HPDE6-E6E7 (cell line): ENCODE measurements around the gene STRADA.
A peak's percentile ranks its signal among the peaks of the same experiment; 100 is the strongest.
"Not testable (repeated sequence)": the region's sequence is repeated elsewhere in the genome, so short reads cannot be mapped to it uniquely, and the experiment has no call there.

ENCODE experiments used
- DNase-seq: peaks from one replicate; pipeline ENCODE4 v3.0.0; 2011; ENCODE audit warnings: missing footprints; ENCODE audit errors: extremely low spot score

STRADA gene

DNA sequence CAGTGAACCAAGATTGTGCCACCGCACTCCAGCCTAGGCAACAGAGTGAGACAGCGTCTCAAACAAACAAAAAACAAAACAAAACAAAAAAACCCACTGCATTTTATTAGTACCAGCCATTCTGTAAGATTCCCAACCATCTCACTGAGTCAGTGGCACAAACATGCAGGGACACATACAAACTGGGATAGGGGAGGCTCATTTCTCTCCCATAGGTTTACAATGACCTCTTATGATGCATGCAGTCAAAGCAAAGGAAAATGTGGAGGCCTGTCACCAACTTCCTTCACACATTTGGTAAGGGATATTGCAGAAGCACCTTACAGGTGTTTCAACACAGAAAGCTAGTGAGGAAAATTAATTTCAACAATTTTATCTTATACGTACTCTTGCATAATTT is 12.4 kb upstream of the STRADA start:
- DNase-seq: no peak

DNA sequence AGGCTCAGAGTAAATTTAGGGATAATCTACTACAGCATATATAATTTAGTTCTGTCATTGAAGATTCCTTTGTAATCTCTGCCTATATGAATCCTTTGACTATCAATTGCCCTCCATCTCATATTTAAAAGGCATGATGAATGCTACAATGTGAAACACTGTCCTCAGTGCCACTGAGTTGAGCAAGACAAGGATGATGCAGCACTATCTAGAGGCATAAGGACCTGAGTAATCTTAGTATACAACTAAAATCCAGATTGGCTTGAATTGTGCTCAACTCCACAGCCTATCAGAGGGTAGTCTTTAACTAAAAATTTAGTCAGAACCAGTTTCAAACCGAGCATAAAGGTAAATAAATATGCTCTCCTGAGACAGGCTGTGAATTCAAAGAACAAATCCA is 11.6 kb upstream of the STRADA start:
- no peak for DNase-seq

DNA sequence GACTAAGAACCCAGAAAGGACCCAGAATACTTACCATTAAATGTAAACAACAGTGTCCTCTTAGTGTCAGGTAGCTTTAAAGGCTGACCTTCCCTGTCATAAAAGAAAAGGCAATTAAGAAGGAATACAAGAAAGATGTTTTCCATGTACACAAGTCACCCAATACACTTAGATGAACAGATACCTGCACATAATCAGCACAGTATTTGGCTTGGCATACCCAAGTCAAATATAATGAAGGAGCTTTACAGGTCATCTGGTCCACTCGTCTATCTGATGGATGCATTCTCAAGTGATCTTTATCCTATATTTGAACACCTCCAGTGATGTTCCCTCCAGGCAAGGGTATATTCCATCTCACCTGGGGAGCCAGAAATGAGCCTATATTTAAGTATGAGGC is 11.1 kb upstream of the STRADA start:
- DNase-seq: no peak

DNA sequence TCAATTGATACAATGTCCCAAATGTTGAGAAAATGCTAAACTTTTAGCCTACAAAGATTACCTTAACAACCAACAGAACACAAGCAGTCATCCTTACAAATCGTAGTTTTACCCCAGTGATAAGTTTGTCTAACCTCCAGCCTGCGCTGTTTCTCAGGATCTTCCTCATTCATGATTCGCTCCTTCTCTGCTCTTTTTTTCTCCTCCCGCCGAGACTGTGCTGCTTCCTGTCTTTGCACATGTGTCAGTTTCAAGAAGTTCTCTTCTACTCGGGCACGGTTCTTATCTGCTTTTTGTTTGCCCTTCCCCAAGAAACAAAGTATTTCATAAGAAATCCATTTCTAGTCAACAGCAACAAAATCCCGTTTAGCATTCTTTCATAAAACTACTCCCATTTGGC is 10.2 kb upstream of the STRADA start:
- DNase-seq: no peak

DNA sequence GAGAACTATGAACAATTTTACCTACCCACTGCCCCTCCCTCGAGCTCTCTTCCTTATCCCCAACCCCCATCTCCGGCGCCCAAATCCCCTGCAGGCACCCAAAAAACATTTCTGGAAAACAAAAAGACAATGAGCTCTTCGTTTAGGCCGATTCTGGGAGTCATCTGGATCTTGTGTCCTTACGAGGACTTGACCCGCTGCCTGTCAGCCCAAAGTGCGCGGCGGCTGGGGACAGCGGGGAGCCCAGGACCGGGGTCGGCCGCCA is 524 bp downstream of the STRADA start:
- peak; percentile 28 for DNase-seq

DNA sequence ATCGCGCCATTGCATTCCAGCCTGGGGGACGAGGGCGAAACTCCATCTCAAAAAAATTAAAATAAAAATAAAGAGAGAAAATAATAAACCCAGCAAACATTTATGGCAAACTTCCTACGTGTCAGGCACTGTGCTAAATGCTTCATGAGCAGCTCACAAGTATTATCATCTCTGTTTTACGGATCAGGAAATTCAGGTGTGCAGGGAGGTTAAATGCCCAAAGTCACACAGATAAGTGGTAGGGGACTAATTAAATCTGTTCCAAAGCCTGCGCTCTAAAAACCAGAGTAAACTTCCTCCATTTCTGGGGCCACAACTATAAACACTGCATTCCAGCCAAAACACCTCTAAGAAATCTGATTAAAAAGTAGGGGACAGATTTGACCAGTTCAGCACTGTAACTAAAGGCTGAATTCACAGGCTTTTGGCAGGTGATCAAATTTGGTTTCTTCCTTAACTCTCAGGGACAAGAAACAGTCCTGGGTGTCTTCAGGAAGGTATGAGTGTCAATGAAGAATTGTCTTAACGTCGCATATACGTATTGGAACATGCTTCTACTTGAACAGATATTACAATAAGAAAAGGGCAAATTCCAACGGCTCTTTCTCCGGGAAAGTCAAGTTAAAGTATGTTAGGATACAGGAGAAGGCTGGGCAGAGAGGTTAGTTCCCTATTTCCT is 996 bp downstream of the STRADA start:
- DNase-seq: no peak

DNA sequence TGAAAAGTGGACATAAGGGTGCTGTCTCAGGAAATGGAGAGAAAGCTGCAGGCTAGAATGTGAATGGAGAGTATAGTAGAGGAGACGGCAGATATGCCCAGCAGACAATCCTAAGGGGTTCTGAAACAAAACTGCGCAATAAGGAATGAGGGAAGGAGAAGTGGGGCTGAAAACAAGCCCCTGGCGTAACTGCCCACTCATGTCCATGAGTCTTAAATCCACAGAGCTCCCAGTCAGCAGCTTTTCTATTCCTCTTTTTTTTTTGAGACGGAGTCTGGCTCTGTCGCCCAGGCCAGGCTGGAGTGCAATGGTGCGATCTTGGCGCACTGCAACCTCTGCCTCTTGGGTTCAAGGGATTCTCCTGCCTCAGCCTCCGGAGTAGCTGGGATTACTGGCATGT is 5.9 kb downstream of the STRADA start:
- DNase-seq: no peak

DNA sequence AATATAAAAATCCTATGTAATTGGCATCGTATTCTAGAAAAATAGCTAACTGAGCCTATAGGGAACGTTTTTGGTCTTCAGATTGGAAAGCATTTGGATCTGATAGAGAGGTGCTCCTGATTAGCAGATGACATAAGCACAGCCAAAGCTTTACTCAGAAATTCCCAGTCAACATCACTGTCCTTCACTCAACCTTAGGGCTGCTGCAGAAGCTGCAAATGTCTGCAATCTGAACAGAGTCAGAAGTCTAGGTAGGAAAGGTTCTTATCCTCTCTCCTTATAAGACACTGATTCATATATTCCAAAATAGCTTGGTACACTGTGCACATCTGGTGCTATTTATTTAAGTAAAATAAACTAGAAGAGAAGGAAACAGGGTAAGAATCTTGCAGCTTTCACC is 19.2 kb downstream of the STRADA start:
- DNase-seq: no peak

DNA sequence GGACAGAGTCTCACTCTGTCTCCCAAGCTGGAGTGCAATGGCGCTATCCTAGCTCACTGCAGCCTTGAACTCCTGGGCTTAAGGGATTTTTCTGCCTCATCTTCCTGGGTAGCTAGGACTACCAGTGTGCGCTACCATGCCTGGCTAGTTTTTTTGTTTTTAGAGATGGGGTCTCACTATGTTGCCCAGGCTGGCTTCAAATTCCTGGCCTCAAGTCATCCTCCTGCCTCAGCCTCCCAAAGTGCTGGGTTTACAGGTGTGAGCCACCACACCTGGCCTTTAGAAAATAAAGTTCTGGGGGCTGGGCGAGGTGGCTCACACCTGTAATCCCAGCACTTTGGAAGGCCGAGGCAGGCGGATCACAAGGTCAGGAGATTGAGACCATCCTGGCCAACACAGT is 21.4 kb downstream of the STRADA start:
- DNase-seq: not testable (repeated sequence)

DNA sequence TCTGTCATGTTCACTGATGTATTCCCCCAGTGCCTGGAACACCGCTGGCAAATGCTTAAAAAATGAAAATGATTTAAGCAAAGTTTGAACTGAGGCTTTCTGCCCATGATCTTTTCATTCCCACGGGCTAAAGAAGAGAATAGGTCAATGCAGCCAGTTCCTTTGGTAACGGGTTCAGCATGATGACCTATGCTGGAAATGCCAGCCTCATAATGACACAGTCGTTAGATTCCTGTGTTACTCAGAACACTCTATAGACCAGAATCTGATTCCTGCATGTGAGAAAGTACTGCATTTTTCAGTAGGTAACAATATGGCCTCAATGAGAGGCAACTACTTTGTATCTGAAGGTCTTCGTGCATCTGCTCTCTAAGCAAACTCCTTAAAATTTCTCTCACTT is 22.6 kb downstream of the STRADA start:
- DNase-seq: no peak

DNA sequence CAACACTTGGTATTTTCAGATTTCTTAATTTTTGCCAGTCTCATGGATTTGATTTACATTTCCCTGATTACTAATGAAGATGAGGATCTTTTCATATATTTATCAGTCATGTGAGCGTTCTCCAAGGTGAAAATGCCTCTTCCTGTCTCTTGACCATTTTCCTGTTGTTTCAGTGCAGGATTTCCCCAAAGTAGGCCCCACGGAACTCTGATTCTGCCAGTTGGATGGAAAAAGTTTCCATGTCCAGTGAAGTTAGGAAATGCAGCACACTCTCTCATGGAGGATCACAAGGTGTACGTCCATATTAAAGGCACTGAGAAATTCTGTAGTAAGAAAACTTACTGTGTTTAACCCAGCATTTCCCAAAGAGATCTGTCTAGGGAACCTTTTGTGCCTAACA is 25.2 kb downstream of the STRADA start:
- no peak for DNase-seq

DNA sequence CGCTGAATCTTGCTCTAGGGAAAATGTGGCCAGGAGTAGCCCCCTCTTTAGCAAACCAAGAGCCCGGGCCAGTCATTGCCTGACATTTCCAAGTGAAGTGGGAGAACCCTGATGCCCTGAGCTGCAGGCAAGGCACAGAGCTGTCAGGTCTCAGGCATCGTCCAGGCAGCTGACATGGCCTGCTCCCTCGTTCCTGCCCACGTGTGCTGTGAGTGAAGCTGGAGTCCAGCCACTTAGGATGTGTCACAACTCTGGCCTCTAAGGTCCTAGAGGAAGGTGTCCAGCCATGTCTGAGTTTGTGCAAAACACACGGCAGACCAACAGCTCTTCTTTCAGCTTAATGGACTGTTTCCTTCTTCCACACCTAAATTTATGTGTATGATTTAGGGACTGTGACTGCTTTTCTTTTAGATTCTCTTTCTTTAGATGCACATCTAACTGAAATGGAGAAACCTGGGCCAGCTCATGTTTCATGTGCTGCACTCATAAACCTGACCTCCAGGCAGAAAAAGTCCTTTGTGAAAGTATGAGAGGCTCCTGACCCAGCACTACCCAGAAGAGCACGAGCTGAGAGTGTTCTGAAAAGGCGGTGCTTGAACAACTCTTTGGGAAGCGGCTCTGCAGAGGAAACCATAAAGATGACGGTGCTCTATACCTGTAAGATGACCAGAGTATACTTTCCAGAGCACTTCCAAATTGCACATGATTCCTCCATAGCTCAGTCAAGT is 26.9 kb downstream of the STRADA start:
- no peak for DNase-seq

DNA sequence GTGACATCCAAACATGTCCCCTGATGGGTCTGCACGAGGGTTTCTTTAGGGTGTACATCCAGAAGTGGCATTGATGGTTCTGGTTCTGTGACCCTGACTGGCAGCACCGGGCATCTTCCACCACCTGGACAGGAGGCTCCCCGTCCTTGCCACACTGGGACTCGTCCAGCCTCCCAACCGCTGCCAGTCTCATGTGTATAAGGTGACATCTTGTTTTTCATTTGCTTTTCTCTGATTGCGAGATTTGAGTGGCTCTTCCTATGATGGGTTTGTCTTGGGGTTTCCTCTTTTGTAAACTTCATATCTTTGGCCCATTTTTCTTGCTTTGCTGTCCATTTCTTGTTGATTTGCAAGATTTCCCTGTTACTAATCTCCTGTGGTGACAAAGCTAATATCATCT is 32.5 kb downstream of the STRADA start:
- DNase-seq: no peak

DNA sequence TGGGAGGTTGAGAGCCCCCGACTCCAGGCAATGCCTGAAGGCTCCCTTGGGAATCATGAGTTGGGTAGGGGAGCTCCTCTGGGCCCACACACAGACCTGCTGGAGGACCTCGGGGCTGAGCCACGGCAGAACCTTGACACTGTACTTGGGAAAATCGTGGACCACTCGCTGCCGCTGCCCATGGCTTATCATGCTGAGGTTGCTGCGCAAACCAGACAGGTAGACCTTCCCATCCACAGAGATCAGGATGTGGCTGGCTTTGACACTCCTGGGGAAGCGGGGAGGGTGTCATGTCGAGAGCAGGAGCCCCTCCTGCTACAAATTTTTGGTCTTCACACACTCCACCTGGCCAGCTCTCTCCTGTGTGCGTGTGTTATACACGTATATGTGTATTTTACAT is 34.4 kb downstream of the STRADA start:
- DNase-seq: no peak

DNA sequence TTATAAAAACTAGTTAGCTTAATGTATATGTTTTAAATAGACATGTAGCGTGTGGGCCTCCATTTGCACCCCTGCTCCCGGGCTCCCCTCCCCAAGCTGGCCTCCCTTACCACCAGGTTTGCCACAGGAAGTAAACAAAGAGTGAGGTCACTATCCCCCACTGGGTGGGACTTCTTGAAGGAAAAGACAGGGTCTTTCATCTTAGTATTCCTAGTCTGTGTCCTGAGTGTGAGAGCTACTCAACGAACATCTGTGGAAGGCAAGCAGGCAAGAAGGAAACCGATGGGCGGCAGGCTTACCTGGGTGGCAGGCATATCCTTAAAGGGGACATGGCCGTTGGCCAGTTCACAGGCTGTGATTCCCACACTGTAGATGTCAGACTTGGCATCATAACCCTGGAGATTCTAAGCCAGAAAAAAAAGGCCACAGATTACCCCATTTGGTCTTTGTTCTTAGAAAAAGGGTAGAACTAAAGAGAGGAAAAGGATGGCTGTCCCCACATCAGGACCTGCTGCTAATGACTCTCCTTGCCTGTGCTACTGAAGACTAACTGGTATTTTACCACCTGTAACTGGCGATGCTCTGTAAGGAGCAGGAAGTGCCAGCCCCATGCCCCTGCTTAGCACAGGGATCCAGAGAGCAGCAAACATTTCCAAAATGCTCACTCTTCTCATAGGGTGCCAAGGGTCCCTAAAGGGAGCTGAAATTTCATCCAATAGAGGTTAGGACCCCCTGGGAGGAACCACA is 35.1 kb downstream of the STRADA start:
- no peak for DNase-seq

DNA sequence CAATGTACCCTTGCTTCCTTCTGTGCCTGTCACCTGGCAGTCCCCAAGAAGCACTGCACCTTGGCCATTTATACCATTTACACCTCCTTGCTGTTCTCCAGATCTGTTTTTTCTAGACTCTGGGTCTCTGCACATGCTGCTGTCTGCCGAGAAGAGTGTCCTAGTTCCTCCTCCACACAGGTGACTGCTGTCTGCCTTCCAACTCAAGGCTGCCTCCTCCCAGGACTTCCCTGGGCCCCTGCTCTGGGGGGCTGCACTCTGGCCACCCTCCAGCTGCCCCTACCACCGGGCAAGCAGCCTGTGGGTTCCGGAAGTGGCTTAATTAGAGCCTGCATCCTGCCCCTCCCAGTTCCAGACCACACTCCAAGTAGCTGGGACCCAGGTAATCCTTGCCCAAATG is 35.9 kb downstream of the STRADA start:
- DNase-seq: no peak

DNA sequence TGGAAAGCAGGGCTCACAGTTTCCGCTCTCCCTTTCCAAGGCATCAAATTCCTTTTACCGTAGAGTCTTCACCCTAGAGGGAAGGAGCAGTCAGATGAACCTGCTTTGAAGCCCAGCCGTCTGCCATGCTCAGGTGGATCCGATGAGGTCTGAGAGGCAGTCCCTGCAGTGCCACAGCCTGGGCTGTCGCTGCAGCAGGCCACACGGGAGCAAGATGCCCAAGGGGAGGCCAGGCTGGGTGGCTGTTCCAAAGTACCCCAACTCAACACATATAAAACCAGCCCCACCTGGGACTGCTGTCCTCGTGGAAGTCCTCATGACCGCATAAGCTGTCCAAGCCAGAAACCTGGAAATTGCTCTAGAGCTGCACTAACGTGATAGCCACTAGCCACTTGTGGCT is 36.8 kb downstream of the STRADA start:
- DNase-seq: no peak

DNA sequence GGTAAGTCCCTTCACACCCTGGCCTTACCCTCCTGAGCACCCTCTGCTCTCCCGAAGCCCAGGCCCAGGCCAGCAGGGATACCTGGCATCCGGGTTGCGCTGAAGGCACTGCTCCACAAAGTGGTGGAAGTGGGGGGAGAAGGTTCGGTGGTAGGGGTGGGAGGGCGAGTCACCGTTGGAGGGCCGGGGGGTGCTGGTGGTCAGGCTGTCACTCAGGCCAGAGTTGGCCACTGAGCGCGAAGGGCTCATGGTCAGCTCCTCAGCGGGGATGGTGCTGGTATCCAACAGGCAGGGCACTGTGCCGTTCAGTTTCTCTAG is 37.4 kb downstream of the STRADA start:
- DNase-seq: no peak

DNA sequence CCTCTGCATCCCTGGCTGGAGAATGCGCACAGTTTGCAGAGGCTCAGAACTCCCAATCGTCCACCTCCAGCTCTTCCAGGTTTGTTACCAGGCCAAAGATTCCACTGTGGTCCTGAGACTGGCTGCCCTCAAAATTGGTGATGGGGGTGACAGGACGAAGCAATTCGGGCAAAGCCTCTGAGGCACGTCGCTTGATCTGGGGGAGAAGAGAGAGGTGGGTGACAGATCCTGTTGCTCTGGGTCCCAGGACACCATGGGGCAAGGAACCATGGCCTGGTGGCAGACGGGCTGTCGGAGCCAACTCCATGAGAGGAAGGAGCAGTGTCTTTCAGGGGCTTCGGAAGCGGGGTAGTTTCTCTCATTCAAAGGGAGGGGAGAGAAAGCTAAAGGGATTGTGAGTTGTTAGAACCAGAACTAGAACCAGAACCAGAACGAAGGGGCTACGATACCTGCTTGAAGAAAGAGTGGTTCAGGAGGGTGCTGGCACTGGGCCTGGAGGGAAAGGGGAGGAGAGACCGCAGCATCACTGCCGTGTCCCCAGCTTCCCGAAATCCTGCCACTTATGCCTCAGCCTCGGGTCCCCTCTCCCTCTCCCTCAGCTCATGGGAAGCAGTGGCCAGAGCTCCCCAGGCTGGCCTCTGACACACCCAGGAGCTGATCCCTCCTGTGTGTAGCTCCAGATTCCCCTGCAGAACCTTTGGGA is 37.9 kb downstream of the STRADA start:
- no peak for DNase-seq

DNA sequence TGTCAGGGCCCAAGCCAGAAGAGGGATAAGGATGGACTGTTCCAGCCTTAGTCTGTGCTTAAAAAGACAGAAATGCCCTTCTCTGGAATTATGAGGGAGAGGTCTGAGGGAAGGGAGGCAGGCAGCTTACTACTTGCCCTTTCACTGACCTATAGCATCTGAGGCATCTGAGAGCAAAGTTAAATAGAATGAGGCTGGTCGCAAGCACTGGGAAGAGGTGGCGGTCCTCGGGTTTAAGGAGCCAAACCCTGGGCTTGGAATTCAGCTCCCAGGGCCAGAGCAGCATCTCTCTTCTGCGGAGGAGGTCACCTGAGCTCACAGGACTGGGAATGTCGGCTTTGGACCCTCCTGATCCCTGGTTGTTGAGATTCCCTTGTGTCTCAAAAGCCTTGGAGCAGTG is 38.6 kb downstream of the STRADA start:
- no peak for DNase-seq

DNA sequence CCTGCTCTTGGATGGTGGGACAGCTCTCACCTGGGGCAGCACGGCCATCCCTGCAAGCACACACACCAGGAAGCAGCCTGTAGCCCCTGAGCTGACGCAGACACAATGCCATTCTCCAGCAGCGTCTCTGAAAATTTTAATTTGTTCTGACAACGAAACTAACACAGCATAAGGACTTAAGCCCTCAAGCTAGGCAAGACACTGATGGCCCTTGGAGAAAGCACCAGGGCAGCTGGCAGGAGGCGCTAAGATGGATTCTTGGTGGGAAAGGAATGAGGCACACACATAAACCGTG is 38.9 kb downstream of the STRADA start:
- no peak for DNase-seq

DNA sequence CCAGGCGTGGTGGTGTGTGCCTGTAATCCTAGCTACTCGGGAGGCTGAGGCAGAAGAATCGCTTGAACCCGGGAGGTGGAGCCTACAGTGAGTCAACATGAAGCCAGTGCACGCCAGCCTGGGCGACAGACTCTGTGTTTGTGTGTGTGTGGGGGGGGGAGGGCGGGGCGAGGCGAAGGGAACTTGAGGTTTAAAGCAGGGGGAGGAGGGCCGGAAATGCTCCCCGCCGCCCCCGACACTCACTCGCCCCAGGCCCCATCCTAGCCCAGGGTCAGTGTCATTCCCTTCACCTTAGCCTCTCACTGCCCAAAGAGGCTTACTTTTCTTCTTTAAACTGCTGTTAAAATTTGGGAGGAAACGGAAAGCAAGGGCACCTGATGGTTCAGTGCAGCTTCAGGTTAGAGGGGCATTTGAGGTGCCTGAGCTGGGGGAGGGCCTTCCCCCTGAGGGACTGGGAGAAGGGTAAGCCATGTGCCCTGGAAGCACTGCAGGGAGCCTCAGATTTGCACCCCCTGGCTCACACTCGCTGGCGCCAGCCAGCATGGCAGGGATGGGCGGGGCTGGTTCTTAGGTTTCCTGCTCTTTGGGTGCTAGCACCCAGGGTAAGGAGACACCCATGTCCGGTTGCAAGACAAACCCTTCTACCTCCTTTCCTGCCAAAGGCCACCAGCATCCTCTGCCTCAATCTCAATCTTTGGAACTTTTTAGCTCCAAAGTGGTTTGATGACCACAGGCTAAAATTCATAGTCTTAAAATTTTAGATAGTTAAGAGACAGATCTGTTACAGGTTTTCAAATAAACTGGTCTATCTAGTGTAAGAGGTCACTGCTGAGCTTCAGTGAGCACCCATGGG is 39.5 kb downstream of the STRADA start:
- peak; percentile 42 for DNase-seq
